ENCODE data around the gene KRT36. TPM values are rescaled to one million over a fixed set of nuclear protein-coding genes. Genes with fewer than 3 reads are reported as not detected.

Gene KRT36
- total and polyA plus RNA-seq, 10 of the 15 experiments (the other 5 are each of a cell fraction or from before 2014, with no cell fraction given), result not detected

- in situ Hi-C loops (cut with MboI) (no loop called here), intact Hi-C loops (cut with micrococcal nuclease; ENCODE audit: unreplicated experiment) (no loop called here)
- no peaks in the 10 kb centered on the region; the same call in 1 of the 2 replicates for H3K4me1 ChIP-seq (ENCODE audit: control insufficient read depth, insufficient read depth, low read length)
- H3K79me2 ChIP-seq (ENCODE audit: control insufficient read depth, insufficient read depth, low read length), result no peaks in the 10 kb centered on the region
- H3K27ac ChIP-seq (ENCODE audit: control insufficient read depth, insufficient read depth), result no peak within 1 kb of the TSS
- TF ChIP-seq ZBTB40 (IDR thresholded peaks at IDR 0.05; ENCODE audit: borderline replicate concordance) (no peak), GABPA (IDR thresholded peaks at IDR 0.05; ENCODE audit: low read depth) (no peak), YBX1 (IDR thresholded peaks at IDR 0.05) (no peak), ZNF687 (IDR thresholded peaks at IDR 0.05) (no peak), FOS (IDR thresholded peaks at IDR 0.05; ENCODE audit: borderline replicate concordance, extremely low read depth, insufficient read length) (no peak), NFYB (IDR thresholded peaks at IDR 0.05; ENCODE audit: insufficient read depth, low read depth, low read length) (no peak), CHD1 (IDR thresholded peaks at IDR 0.05; ENCODE audit: low read depth, low read length) (no peak), GATAD2B (conservative IDR thresholded peaks at IDR 0.05; ENCODE audit: low read depth) (no peak)
- no peak for ATAC-seq
- RAD21 ChIA-PET (ENCODE audit: unreplicated experiment), result no interaction called here
- H3K9me3 ChIP-seq (replicated peaks; ENCODE audit: control insufficient read depth, insufficient read depth, low read length), result no peaks in the 10 kb centered on the region
- no peak within 1 kb of the TSS for H3K4me3 ChIP-seq
- no peak for DNase-seq (ENCODE audit: low read depth, low spot score)
- WGBS (ENCODE audit: insufficient coverage, insufficient replicate concordance, low lambda C conversion rate, missing lambda C conversion rate), result 57% methylated on average over 2 of the region's 2 CpGs
- no TSS peak for BruUV-seq (replicated peaks)
- H3K36me3 ChIP-seq (ENCODE audit: control insufficient read depth in 2 of 2, insufficient read depth in 2 of 2, low read length in 1 of 2), result no peaks in the 10 kb centered on the region
- H2AFZ ChIP-seq (ENCODE audit: control insufficient read depth, low read depth, low read length), result no peak within 1 kb of the TSS
- H3K9ac ChIP-seq (ENCODE audit: control insufficient read depth, insufficient read depth, low read length), result no peak within 1 kb of the TSS
- FAIRE-seq, result no peak
- SMC1A ChIA-PET (ENCODE audit: uncharacterized antibody, unreplicated experiment), result no interaction called here
- H3K27me3 ChIP-seq (replicated peaks in 1 of 2; ENCODE audit: control insufficient read depth in 2 of 2, insufficient read depth in 2 of 2, low read length in 1 of 2), result peaks cover 0 to 3% of the 10 kb centered on the region in 2 experiments; a peak in 2 of 4 replicates
- no peaks in the 10 kb centered on the region for H4K20me1 ChIP-seq (ENCODE audit: control insufficient read depth, insufficient read depth)
- POLR2A ChIA-PET, result no interaction called here
- CTCF ChIA-PET, result no interaction called here
- no peak within 1 kb of the TSS for H3K4me2 ChIP-seq (ENCODE audit: control insufficient read depth, insufficient read depth)
These were observed 8.7 kb downstream of the KRT36 start, which contains the start of gene KRT35 for GRCh38 chr17:41481036-41481435. TSS of gene KRT35 (minus strand) at chr17:41481151. CDS start at chr17:41481097, 54 bp downstream.
